ENCODE measurements around the gene KCNJ5.

GRCh38 chr11:128934926-128935325 lies 43.8 kb downstream of the KCNJ5 start:
- no peak for TF ChIP-seq POLR2AphosphoS5 (IDR thresholded peaks at IDR 0.05; ENCODE audit: low read length)
- TF ChIP-seq BHLHE40 (IDR thresholded peaks at IDR 0.05; ENCODE audit: borderline replicate concordance in 1 of 2, low read depth in 2 of 2, low read length in 1 of 2) = no peak
- no peak for TF ChIP-seq POLR2A (IDR thresholded peaks at IDR 0.05; ENCODE audit: low read depth, low read length)
- TF ChIP-seq CTCF (IDR thresholded peaks at IDR 0.05 in 2 of 3, conservative IDR thresholded peaks at IDR 0.05 in 1 of 3; ENCODE audit: control insufficient read depth in 2 of 3, extremely low read depth in 1 of 3, insufficient read depth in 1 of 3, low read depth in 3 of 3, low read length in 3 of 3) = no peak
- TF ChIP-seq SIN3A (IDR thresholded peaks at IDR 0.05; ENCODE audit: low read depth, low read length) = no peak
- TF ChIP-seq, protein P1, sequence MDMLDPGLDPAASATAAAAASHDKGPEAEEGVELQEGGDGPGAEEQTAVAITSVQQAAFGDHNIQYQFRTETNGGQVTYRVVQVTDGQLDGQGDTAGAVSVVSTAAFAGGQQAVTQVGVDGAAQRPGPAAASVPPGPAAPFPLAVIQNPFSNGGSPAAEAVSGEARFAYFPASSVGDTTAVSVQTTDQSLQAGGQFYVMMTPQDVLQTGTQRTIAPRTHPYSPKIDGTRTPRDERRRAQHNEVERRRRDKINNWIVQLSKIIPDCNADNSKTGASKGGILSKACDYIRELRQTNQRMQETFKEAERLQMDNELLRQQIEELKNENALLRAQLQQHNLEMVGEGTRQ (IDR thresholded peaks at IDR 0.05; ENCODE audit: borderline replicate concordance, low read depth, low read length) = no peak
- no peak for TF ChIP-seq KDM1A (IDR thresholded peaks at IDR 0.05; ENCODE audit: borderline replicate concordance)
- TF ChIP-seq ZNF274 (IDR thresholded peaks at IDR 0.05; ENCODE audit: insufficient read depth, insufficient read length) = no peak
- TF ChIP-seq NR2F1 (conservative IDR thresholded peaks at IDR 0.05) = no peak
- TF ChIP-seq ETV6 (conservative IDR thresholded peaks at IDR 0.05 in 1 of 2, IDR thresholded peaks at IDR 0.05 in 1 of 2; ENCODE audit: borderline replicate concordance in 1 of 2, low read depth in 1 of 2) = no peak
- TF ChIP-seq ZNF384 (IDR thresholded peaks at IDR 0.05; ENCODE audit: borderline replicate concordance, low read depth, low read length) = no peak
- TF ChIP-seq CREM (IDR thresholded peaks at IDR 0.05; ENCODE audit: low read depth) = no peak
- TF ChIP-seq, protein P2, sequence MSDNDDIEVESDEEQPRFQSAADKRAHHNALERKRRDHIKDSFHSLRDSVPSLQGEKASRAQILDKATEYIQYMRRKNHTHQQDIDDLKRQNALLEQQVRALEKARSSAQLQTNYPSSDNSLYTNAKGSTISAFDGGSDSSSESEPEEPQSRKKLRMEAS (IDR thresholded peaks at IDR 0.05; ENCODE audit: low read depth, low read length) = no peak
- TF ChIP-seq EZH2 (IDR thresholded peaks at IDR 0.05; ENCODE audit: borderline replicate concordance, control insufficient read depth, low read depth, low read length) = no peak
